Measurements from ENCODE around the gene MIAT. TPM values are rescaled to one million over a fixed set of nuclear protein-coding genes. Genes with fewer than 3 reads are reported as not detected.

Gene MIAT
- total and polyA plus RNA-seq, 2 experiments from 2014 or later: 0.51 to 1.00 TPM

DNA sequence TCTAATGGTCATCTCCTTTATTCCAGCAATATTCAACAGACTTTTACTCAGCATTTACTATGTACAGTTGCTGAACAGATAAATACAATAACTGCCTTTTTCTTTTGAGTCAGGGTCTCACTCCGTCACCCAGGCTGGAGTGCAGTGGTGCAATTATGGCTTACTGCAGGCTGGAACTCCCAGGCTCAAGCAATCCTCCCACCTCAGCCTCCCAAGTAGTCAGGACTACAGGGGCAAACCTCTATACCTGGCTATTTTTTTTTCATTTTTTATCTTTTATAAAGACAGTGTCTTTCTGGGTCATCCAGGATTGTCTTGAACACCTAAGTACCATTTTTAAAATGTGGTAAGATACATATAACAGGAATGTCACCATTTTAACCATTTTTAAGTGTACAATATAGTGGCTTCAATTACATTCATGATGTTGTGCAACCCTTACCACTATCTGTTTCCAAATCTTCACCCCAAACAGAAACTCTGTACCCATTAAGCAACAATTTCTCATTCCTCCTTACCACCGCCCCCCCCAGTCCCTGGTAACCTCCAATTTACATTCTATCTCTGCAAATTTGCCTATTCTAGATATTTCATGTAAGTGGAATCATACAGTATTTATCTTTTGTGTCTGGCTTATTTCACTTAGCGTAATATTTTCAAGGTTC is 67.8 kb downstream of the MIAT start:
- TF ChIP-seq EZH2phosphoT487 (IDR thresholded peaks at IDR 0.05; ENCODE audit: low read depth, severe bottlenecking, unreplicated experiment): no peak
- TF ChIP-seq EZH2 (IDR thresholded peaks at IDR 0.05; ENCODE audit: borderline replicate concordance): no peak
- TF ChIP-seq, protein P1, sequence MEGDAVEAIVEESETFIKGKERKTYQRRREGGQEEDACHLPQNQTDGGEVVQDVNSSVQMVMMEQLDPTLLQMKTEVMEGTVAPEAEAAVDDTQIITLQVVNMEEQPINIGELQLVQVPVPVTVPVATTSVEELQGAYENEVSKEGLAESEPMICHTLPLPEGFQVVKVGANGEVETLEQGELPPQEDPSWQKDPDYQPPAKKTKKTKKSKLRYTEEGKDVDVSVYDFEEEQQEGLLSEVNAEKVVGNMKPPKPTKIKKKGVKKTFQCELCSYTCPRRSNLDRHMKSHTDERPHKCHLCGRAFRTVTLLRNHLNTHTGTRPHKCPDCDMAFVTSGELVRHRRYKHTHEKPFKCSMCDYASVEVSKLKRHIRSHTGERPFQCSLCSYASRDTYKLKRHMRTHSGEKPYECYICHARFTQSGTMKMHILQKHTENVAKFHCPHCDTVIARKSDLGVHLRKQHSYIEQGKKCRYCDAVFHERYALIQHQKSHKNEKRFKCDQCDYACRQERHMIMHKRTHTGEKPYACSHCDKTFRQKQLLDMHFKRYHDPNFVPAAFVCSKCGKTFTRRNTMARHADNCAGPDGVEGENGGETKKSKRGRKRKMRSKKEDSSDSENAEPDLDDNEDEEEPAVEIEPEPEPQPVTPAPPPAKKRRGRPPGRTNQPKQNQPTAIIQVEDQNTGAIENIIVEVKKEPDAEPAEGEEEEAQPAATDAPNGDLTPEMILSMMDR (IDR thresholded peaks at IDR 0.05; ENCODE audit: poor library complexity): no peak
- Histone ChIP-seq H3K27ac (no peak overlapping the region), H3K9me3 (ENCODE audit: low read depth) (no peaks in the 10 kb centered on the region), H3K27me3 (no peaks in the 10 kb centered on the region), H3K9me2 (replicated peaks; ENCODE audit: insufficient read depth) (no peaks in the 10 kb centered on the region), H3K79me2 (no peaks in the 10 kb centered on the region), H3K4me1 (ENCODE audit: insufficient read depth) (no peaks in the 10 kb centered on the region), H3K36me3 (replicated peaks; ENCODE audit: insufficient read depth, low read depth) (no peaks in the 10 kb centered on the region), H3K4me3 (no peak overlapping the region), H4K20me1 (ENCODE audit: insufficient read depth, poor library complexity, severe bottlenecking) (no peaks in the 10 kb centered on the region), H3K4me2 (no peak overlapping the region), H2AFZ (no peak overlapping the region)
- 97% methylated on average over 3 of the region's 3 CpGs for WGBS (ENCODE audit: low lambda C conversion rate, missing lambda C conversion rate)
- no peak for DNase-seq (ENCODE audit: low spot score)

Small RNA genes lying within 50 kb of the gene (small RNA-seq; reads per million reads assigned to genes)
- not detected for gene RF01874

Other genes with a start within 250 kb of the MIAT start
- 1.2 and 1.4 TPM in 2 replicates for gene ASPHD2, start 228.3 kb upstream of the MIAT start, total RNA-seq
- gene ASPHD2, start 228.3 kb upstream of the MIAT start, polyA plus RNA-seq: 1.7 and 2.6 TPM in 2 replicates
- gene HPS4, start 173.8 kb upstream of the MIAT start, total RNA-seq: 20.5 and 36.7 TPM in 2 replicates
- gene HPS4, start 173.8 kb upstream of the MIAT start, polyA plus RNA-seq: 20.2 and 28.5 TPM in 2 replicates
- 26.4 and 31.2 TPM in 2 replicates for gene SRRD, start 173.7 kb upstream of the MIAT start, total RNA-seq
- 29.5 and 31.9 TPM in 2 replicates for gene SRRD, start 173.7 kb upstream of the MIAT start, polyA plus RNA-seq
- 16.1 and 19.6 TPM in 2 replicates for gene TFIP11, start 145.1 kb upstream of the MIAT start, total RNA-seq
- 21.3 and 30.4 TPM in 2 replicates for gene TFIP11, start 145.1 kb upstream of the MIAT start, polyA plus RNA-seq
- gene TPST2, start 67.5 kb upstream of the MIAT start, total RNA-seq: 36.8 and 39.9 TPM in 2 replicates
- 31.0 and 35.3 TPM in 2 replicates for gene TPST2, start 67.5 kb upstream of the MIAT start, polyA plus RNA-seq
- gene CRYBB1, start 39.6 kb upstream of the MIAT start, total RNA-seq: not detected in 2 replicates
- gene CRYBB1, start 39.6 kb upstream of the MIAT start, polyA plus RNA-seq: 0.79 TPM in 1 of 2 replicates, not detected in the other
- not detected in 2 replicates for gene CRYBA4, start 35.6 kb upstream of the MIAT start, total RNA-seq
- not detected in 2 replicates for gene CRYBA4, start 35.6 kb upstream of the MIAT start, polyA plus RNA-seq